IMR-90 (cell line): ENCODE results near the gene ADARB2.

Source experiments
- BHLHE40 ChIP-seq: fragments of 150-350 bp; IDR thresholded peaks from 2 replicates; pipeline ENCODE4 v1.6.1; 2016; ENCODE audit warnings: mild to moderate bottlenecking, low read depth, low read length
- CEBPB ChIP-seq: IDR thresholded peaks from 2 replicates; pipeline ENCODE4 v1.6.1; 2012; ENCODE audit warnings: low read depth, low read length, improper control_type of control experiment
- CTCF ChIP-seq: conservative IDR thresholded peaks from 2 replicates; pipeline ENCODE4 v1.5.1; 2012; ENCODE audit warnings: mild to moderate bottlenecking, low read depth, low read length, improper control_type of control experiment
- MAFK ChIP-seq: IDR thresholded peaks from 2 replicates; pipeline ENCODE4 v1.6.1; 2012; ENCODE audit warnings: low read depth, low read length, improper control_type of control experiment
- MXI1 ChIP-seq: IDR thresholded peaks from 2 replicates; pipeline ENCODE4 v1.6.1; 2012; ENCODE audit warnings: low read depth, mild to moderate bottlenecking, low read length, moderate library complexity, borderline replicate concordance
- NFE2L2 ChIP-seq: fragments of 150-350 bp; IDR thresholded peaks from 2 replicates; pipeline ENCODE4 v1.6.1; 2016; ENCODE audit warnings: low read depth, mild to moderate bottlenecking, low read length
- POLR2A ChIP-seq: IDR thresholded peaks from 2 replicates; pipeline ENCODE4 v1.6.1; 2012; ENCODE audit warnings: mild to moderate bottlenecking, low read depth, low read length
- RAD21 ChIP-seq: IDR thresholded peaks from 2 replicates; pipeline ENCODE4 v1.6.1; 2012; ENCODE audit warnings: low read length, improper control_type of control experiment
- RCOR1 ChIP-seq: IDR thresholded peaks from 2 replicates; pipeline ENCODE4 v1.6.1; 2012; ENCODE audit warnings: mild to moderate bottlenecking, low read length, improper control_type of control experiment; ENCODE audit not compliant: insufficient replicate concordance
- RFX5 ChIP-seq: IDR thresholded peaks from 2 replicates; pipeline ENCODE4 v1.8.0; 2012; ENCODE audit warnings: low read depth, mild to moderate bottlenecking, low read length, moderate library complexity
- SMC3 ChIP-seq: fragments of 150-350 bp; IDR thresholded peaks from 2 replicates; pipeline ENCODE4 v1.6.1; 2016; ENCODE audit warnings: low read depth, mild to moderate bottlenecking, antibody characterized with exemption, low read length, moderate library complexity
- USF2 ChIP-seq: fragments of 150-350 bp; IDR thresholded peaks from 2 replicates; pipeline ENCODE4 v1.6.1; 2017; ENCODE audit warnings: mild to moderate bottlenecking, antibody characterized with exemption, low read length, low read depth

- TF ChIP-seq SMC3 (no peak), BHLHE40 (no peak), POLR2A (no peak), CTCF (no peak), RFX5 (no peak), NFE2L2 (no peak), CEBPB (no peak), RCOR1 (no peak), MXI1 (no peak), MAFK (no peak), RAD21 (no peak), USF2 (no peak)
Measured at GRCh38 chr10:1633783-1634182, 103.5 kb downstream of the ADARB2 start.
